GM12892 (cell line): ENCODE results near the gene SLC22A3.

Source experiments
- POLR2A ChIP-seq: IDR thresholded peaks from 2 replicates; pipeline ENCODE4 v1.6.1; 2011; ENCODE audit warnings: low read depth, low read length, control low read depth
- POLR2AphosphoS5 ChIP-seq: IDR thresholded peaks from 2 replicates; pipeline ENCODE4 v1.6.1; 2011; ENCODE audit warnings: low read depth, low read length, control low read depth
- TAF1 ChIP-seq: IDR thresholded peaks from 2 replicates; pipeline ENCODE4 v1.6.1; 2011; ENCODE audit warnings: low read depth, mild to moderate bottlenecking, control low read depth, low read length, borderline replicate concordance

DNA sequence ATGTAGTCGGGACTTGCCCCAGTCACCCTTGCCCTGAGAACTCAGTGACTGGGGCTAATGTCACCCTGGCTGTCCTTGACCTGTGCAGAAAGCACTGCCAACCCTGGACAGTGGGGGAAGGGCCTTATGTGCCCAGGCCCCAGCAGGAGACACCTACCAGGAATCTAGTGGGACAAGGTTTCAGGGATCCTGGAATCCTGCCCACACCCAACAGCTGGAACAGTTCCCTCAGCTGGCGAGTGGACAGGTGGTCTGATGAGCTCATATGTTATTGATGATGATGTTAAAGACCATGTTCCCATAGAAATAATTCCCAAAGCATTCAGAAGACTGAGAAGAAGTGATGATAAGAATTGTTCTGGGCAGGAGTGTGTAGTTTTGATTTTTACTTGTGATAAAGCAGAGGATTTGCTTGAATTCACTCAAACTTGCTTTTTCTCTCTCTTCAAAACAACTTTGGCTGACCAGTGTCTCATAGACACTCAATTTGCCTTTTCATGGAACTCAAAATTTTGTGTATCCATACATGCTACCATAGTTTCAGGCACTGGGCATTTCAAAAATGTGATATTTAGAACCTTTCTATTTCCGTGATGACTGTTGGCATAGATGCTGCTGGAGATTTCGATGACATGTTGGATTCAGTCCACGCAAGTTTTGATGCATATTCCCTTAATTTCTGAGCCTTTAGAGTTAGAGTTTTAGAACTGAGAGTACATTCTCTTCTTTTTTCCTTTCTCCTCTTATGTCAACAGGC lies 79.3 kb downstream of the SLC22A3 start:
- TF ChIP-seq POLR2AphosphoS5: no peak
- no peak for TF ChIP-seq POLR2A
- no peak for TF ChIP-seq TAF1
